ENCODE results near the gene ABTB1.

ABTB1 gene

GRCh38 chr3:127706785-127707351 lies 34.1 kb downstream of the ABTB1 start:
- no peak for DNase-seq (ENCODE audit: low read depth)

- DNase-seq (ENCODE audit: low read depth) = no peak
Observed at GRCh38 chr3:127707851-127708411, 35.2 kb downstream of the ABTB1 start.

- no peak for DNase-seq (ENCODE audit: low read depth)
Observed at GRCh38 chr3:127708837-127709236, 36.1 kb downstream of the ABTB1 start.

GRCh38 chr3:127709320-127710060 lies 36.7 kb downstream of the ABTB1 start:
- peak; percentile 47 for DNase-seq (ENCODE audit: low read depth)

- DNase-seq (ENCODE audit: low read depth) = no peak
Observed at GRCh38 chr3:127710155-127710941, 37.6 kb downstream of the ABTB1 start.

- DNase-seq (ENCODE audit: low read depth) = no peak
Observed at GRCh38 chr3:127711021-127711695, 38.4 kb downstream of the ABTB1 start.

DNA sequence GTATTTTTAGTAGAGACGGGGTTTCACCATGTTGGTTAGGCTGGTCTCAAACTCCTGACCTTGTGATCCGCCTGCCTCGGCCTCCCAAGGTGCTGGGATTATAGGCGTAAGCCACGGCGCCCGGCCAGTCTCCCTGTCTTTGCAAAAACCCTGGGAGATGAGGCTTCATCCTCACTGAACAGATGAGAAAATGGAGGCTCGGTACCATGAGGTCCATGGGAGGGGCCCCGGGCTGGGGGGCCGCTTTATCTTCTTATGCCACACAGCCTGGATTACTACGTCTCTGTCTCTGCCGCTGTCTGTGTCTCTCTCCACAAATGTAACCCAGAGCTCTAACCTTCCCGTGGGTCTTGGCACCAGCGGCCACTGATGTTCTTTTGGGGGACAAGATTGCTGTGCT lies 39.1 kb downstream of the ABTB1 start:
- DNase-seq (ENCODE audit: low read depth) = no peak

DNA sequence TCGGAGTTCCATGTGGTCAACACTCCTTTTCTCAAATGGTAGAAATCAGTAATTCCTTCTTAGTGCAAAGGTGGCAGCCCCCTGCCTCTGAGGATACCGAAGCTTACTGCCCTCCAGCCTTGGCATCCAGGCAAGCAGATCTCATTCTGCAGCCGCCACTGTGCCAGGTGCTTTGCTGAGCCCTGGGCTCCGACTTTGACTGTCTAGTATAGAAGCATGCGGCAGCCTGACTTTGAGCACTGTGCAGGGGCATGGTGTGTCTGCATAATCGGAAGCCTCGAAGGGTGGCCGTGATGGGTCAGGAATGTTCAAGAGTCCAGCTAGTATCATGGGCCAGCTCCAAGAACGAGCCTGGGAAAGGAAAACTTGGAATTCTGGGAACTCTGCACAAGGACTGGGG lies 39.7 kb downstream of the ABTB1 start:
- DNase-seq (ENCODE audit: low read depth) = no peak

GRCh38 chr3:127712881-127713771 lies 40.4 kb downstream of the ABTB1 start:
- DNase-seq (ENCODE audit: low read depth) = no peak

DNA sequence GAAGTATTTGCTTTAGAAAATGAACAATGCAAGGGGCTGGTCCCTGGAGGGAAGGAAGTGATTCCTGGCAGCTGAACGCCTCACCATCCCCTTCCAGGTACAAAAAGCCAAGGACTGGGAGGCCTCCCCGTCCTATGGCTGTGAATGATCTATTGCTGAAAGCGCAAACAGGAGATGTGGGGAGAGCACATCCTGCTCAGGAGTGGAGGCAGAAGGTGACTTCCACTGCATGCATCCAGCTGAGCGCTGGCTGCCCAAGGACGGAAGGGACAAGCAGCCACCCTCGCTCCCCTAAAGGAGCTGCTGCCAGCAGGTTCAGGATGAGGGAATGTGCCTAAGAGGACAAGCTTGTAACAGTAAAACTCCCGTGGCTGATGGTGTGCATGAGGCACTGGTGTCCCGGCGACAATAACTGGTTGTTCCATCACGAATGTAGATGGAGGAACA lies 41.4 kb downstream of the ABTB1 start:
- no peak for DNase-seq (ENCODE audit: low read depth)

DNA sequence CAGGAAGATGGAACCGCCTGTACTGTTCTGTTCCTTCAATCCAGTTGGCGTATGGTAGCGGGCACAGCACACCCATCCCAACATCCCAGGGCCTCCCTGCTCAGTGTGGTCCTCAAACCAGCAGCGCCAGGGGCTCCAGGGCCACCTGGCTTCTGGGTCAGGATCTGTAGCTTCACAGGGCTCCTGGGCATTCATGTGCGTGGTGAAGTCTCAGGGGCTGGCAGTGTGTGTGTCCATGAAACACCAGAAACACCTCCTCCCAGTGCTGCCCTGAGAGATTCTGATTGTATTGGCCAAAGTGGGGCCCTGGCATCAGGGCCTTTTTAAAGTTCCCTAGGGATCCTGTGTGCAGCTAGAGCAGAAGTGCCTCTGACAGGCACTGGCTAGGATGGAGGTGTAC lies 42.1 kb downstream of the ABTB1 start:
- no peak for DNase-seq (ENCODE audit: low read depth)

- no peak for DNase-seq (ENCODE audit: low read depth)
Observed at GRCh38 chr3:127715532-127715931, 42.8 kb downstream of the ABTB1 start.

DNA sequence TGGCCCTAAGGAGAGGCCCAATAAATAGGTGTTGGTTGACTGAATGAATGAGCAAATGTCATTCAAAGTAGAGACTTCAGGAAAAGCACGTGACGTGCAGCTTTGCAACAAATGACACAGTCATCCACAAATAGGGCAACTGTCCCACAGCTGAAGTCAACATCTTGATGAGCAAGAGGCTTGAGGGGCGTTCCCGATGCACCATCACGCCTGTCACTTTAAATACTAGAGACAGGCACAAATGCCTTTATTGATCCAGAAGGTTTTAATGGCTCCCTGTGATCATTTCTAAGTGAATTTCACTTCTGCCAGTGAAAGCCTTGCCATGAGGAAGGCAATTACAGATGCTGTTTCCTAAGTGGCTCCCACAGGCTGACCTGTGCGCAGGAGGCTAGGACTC lies 43.6 kb downstream of the ABTB1 start:
- DNase-seq (ENCODE audit: low read depth) = no peak

DNA sequence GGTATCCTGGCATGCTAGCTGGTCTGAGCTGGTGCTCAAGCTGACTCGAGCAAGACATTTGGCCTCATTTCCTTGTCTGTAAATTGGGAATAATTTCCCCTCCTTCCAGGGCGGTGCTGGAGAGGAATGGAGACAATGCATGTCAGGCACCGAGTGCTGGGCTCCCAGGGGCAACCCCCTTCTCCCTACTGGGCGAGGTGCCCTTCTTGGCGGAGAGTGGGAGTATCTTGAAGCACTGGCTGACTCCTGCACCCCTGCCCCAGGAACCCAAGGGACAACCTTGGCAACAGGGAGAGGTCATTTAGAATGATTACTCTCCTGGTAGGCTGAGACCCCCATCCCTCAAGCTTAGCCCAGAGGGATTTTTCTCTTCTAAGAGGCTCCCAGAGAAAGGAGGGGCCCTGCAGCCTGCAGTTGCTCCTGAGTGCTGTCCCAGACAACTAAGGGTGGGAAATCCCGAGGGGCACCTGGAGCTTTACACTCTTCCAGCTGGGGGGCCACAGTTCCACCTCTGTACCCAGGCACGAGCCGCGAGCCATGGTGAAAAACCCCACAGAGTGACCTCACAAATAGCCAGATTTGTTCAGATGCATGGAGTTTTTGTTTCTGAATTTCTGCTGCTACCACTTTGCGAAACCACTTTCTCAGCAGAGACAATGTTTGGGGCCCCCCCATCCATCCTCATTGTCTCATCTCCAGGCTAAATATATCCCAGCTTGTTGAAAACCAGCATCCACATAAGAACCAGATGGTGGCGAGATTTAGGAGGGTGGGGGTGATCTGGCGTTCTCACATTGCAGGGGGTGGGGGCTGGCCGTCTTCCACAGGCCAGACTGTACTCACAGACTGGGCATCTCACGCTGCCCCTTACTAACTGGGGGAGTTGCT lies 44.8 kb downstream of the ABTB1 start:
- DNase-seq (ENCODE audit: low read depth) = peak; percentile 19

DNA sequence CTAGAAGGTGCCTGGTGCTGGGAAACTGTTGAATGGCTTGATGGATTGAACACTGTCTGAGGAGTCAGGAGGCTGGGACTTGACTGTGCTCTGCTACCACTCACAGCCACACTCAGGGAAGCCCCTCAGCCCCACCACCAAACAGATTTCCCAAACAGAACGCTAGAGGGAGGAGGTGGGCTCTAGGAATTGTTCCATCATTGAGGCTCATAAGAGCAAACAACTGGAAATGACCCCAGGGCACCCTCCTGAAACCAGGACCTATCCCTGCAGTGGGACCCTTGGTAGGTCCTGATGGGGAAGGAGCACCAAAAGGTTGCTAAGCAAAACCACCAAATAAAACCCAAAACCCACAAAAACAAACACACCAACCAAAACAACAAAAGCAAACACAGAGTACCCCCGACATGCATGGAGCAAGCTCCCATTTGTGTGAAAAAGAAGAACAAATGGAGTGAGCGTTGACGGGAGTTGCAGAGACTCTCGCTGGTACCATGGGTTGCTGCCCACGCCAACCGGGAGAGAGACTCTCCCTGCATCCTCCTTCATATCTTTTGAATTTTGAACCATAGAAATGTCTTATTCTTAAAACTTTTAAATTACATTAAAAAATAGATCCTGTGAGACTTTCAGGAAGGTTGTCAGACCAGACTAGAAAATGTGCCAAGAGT lies 45.6 kb downstream of the ABTB1 start:
- no peak for DNase-seq (ENCODE audit: low read depth)

DNA sequence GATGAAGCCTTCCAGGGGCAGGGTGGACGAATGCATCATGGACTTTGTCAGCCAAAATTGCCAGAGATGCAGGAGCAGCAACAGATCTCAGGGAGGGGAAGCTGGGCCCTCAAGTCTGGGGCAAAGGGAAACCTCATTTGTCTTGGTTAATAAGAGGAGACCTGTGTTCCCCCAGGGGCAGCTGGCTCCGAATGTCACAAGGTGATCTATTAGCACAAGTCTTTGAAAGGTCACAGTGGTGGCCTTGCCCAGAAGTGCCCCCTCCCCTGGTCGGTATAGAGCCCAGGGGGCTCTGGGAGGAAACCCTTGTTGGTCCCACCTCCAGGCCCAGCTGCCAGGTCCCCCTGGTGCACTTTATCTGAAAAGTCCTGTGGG lies 46.2 kb downstream of the ABTB1 start:
- DNase-seq (ENCODE audit: low read depth) = no peak

GRCh38 chr3:127719369-127719768 lies 46.6 kb downstream of the ABTB1 start:
- no peak for DNase-seq (ENCODE audit: low read depth)

- DNase-seq (ENCODE audit: low read depth) = no peak
Observed at GRCh38 chr3:127720161-127720823, 47.5 kb downstream of the ABTB1 start.

Measured in EH (cell line).